Measurements from ENCODE around the gene YEATS2. TPM values are rescaled to one million over a fixed set of nuclear protein-coding genes. Genes with fewer than 3 reads are reported as not detected.

YEATS2 gene
- total and polyA plus RNA-seq, 2 donors (not counting 3 experiments of a cell fraction or from before 2014, with no cell fraction given): 30.2 to 59.9 TPM

DNA sequence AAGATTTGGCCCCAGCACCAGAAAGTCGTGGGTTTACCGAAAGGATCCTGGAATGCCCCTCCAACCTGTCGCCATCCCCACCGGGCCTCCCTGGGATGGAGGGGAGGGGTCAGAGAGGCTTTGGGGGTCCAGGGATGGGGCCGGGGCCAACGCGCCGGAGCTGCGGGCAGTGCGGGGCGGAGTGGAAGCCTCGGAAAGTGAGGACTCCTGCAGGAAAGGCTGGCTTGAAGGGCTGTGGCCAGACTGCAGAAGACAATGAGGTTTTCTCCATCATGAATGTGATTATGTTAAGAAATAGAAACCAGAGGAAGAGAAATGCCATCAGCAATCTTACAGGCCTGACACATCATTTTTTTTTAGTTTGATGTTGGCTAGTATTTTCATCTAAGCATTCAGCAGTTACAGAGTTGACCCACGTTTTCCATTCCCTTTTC, 738 bp downstream of the YEATS2 start:
- no peak for FAIRE-seq
- Histone ChIP-seq H3K27me3 (ENCODE audit: control insufficient read depth in 2 of 2, insufficient read depth in 2 of 2, low read length in 2 of 2) (no peaks in the 10 kb centered on the region), H4K20me1 (replicated peaks; ENCODE audit: control insufficient read depth, extremely low read depth, insufficient read depth, low read length) (peaks cover 3% of the 10 kb centered on the region), H3K9me3 (replicated peaks; ENCODE audit: control insufficient read depth, insufficient read depth, low read length) (no peaks in the 10 kb centered on the region), H3K79me2 (ENCODE audit: control insufficient read depth, insufficient read depth, low read length) (peaks cover 57% of the 10 kb centered on the region), H3K4me3 (replicated peaks in 1 of 3; ENCODE audit: insufficient read depth in 1 of 3, low read depth in 1 of 3, low read length in 3 of 3) (peak overlapping the region; percentile 59 to 98 (median 86)), H3K4me2 (ENCODE audit: insufficient read depth, low read length) (peak overlapping the region; percentile 95), H2AFZ (ENCODE audit: low read depth, low read length) (no peak overlapping the region), H3K9ac (replicated peaks; ENCODE audit: extremely low read depth, insufficient read depth, low read length) (peak overlapping the region; percentile 72), H3K27ac (ENCODE audit: insufficient read depth, low read depth, low read length) (peak overlapping the region; percentile 73), H3K4me1 (ENCODE audit: control insufficient read depth, extremely low read depth, insufficient read depth, low read length) (peaks cover 15% of the 10 kb centered on the region), H3K36me3 (ENCODE audit: control insufficient read depth in 2 of 2, extremely low read depth in 1 of 2, insufficient read depth in 2 of 2, low read length in 2 of 2) (peaks cover 0 to 4% of the 10 kb centered on the region in 2 experiments), H3K9me1 (replicated peaks; ENCODE audit: control insufficient read depth, extremely low read depth, insufficient read depth, low read length) (no peaks in the 10 kb centered on the region)
- POLR2A ChIA-PET: no interaction called here
- BruUV-seq (replicated peaks): no TSS peak
- dilution Hi-C loops (cut with MboI; ENCODE audit: extremely low pct_ligation_motif_present, low sequenced_read_pairs) (no loop called here), intact Hi-C loops (cut with micrococcal nuclease) (loop anchor here (1.0 to 2.0 kb wide), 2 partner anchors 36 to 229 kb away; no protein-coding TSS in a partner anchor)
- TF ChIP-seq POLR2AphosphoS5 (IDR thresholded peaks at IDR 0.05; ENCODE audit: insufficient read depth, low read depth, low read length) (no peak), JUN (IDR thresholded peaks at IDR 0.05; ENCODE audit: borderline replicate concordance, insufficient read depth, insufficient read length, low read depth) (no peak), EZH2 (IDR thresholded peaks at IDR 0.05; ENCODE audit: borderline replicate concordance, low read depth, low read length, severe bottlenecking) (no peak), POLR2A (IDR thresholded peaks at IDR 0.05; ENCODE audit: low read depth, low read length) (no peak), MYC (IDR thresholded peaks at IDR 0.05; ENCODE audit: low read depth, low read length) (no peak), GATA2 (IDR thresholded peaks at IDR 0.05; ENCODE audit: insufficient read depth, insufficient read length, low read depth, low read length) (no peak), FOS (IDR thresholded peaks at IDR 0.05; ENCODE audit: borderline replicate concordance, insufficient read depth, low read length) (no peak)
- TF ChIP-seq, protein P1, sequence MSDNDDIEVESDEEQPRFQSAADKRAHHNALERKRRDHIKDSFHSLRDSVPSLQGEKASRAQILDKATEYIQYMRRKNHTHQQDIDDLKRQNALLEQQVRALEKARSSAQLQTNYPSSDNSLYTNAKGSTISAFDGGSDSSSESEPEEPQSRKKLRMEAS (IDR thresholded peaks at IDR 0.05; ENCODE audit: insufficient read depth, insufficient read length): no peak
- TF ChIP-seq, protein P2, sequence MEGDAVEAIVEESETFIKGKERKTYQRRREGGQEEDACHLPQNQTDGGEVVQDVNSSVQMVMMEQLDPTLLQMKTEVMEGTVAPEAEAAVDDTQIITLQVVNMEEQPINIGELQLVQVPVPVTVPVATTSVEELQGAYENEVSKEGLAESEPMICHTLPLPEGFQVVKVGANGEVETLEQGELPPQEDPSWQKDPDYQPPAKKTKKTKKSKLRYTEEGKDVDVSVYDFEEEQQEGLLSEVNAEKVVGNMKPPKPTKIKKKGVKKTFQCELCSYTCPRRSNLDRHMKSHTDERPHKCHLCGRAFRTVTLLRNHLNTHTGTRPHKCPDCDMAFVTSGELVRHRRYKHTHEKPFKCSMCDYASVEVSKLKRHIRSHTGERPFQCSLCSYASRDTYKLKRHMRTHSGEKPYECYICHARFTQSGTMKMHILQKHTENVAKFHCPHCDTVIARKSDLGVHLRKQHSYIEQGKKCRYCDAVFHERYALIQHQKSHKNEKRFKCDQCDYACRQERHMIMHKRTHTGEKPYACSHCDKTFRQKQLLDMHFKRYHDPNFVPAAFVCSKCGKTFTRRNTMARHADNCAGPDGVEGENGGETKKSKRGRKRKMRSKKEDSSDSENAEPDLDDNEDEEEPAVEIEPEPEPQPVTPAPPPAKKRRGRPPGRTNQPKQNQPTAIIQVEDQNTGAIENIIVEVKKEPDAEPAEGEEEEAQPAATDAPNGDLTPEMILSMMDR (IDR thresholded peaks at IDR 0.05; ENCODE audit: extremely low read depth in 1 of 2, insufficient read depth in 1 of 2, low read depth in 1 of 2, low read length in 2 of 2): no peak
- peak; percentile 52 for DNase-seq (ENCODE audit: low read depth, low spot score)
- CTCF ChIA-PET: interaction anchor here (1.3 to 1.7 kb wide), 5 partner anchors 37 to 229 kb away, joined by 3 to 7 read pairs (median 5); no protein-coding TSS in a partner anchor
